Trophoblast cell (in vitro differentiated cells and primary cell): ENCODE measurements around the gene ROR2.

Experiments
- DNase-seq, 2 donors: peaks; one replicate each; pipeline ENCODE4 v3.0.0-alpha.2; 2016
- H2AFZ ChIP-seq: 2 replicates; pipeline ENCODE4 v1.6.1; 2013; ENCODE audit warnings: low read length, moderate library complexity, mild to moderate bottlenecking; ENCODE audit not compliant: insufficient read depth, poor library complexity
- H2AK5ac ChIP-seq: 2 replicates; pipeline ENCODE4 v1.6.1; 2013; ENCODE audit warnings: mild to moderate bottlenecking, low read length
- H2BK120ac ChIP-seq: 2 replicates; pipeline ENCODE4 v1.6.1; 2013; ENCODE audit warnings: low read length, mild to moderate bottlenecking, moderate library complexity; ENCODE audit not compliant: insufficient read depth, poor library complexity
- H2BK12ac ChIP-seq: 2 replicates; pipeline ENCODE4 v1.6.1; 2013; ENCODE audit warnings: mild to moderate bottlenecking, low read length, moderate library complexity
- H2BK5ac ChIP-seq: 2 replicates; pipeline ENCODE4 v1.6.1; 2013; ENCODE audit warnings: low read length, low read depth, moderate library complexity, mild to moderate bottlenecking; ENCODE audit not compliant: poor library complexity
- H3K14ac ChIP-seq: 2 replicates; pipeline ENCODE4 v1.6.1; 2013; ENCODE audit warnings: mild to moderate bottlenecking, low read length
- H3K18ac ChIP-seq: 2 replicates; pipeline ENCODE4 v1.6.1; 2013; ENCODE audit warnings: mild to moderate bottlenecking, low read length
- H3K23ac ChIP-seq: 2 replicates; pipeline ENCODE4 v1.6.1; 2013; ENCODE audit warnings: low read length
- H3K27ac ChIP-seq: 2 replicates; pipeline ENCODE4 v1.5.1; 2013; ENCODE audit warnings: low read depth, mild to moderate bottlenecking, inconsistent platforms, low read length, moderate library complexity
- H3K27me3 ChIP-seq: 2 replicates; pipeline ENCODE4 v1.6.1; 2013; ENCODE audit warnings: inconsistent platforms, mild to moderate bottlenecking, low read length, moderate library complexity; ENCODE audit not compliant: insufficient read depth
- H3K36me3 ChIP-seq, 2 experiments: 1 replicate in 1 of 2; 2 replicates in 1 of 2; pipeline ENCODE4 v1.6.1; 2013; ENCODE audit warnings: low read length in 2 of 2, mild to moderate bottlenecking in 2 of 2, moderate library complexity in 1 of 2; ENCODE audit not compliant: insufficient read depth in 2 of 2, control insufficient read depth in 1 of 2
- H3K4ac ChIP-seq: 2 replicates; pipeline ENCODE4 v1.6.1; 2013; ENCODE audit warnings: low read depth, mild to moderate bottlenecking, low read length, moderate library complexity
- H3K4me1 ChIP-seq, 2 experiments: 1 replicate in 1 of 2; 2 replicates in 1 of 2; pipeline ENCODE4 v1.6.1; 2013; ENCODE audit warnings: low read length in 2 of 2, mild to moderate bottlenecking in 2 of 2, moderate library complexity in 1 of 2; ENCODE audit not compliant: insufficient read depth in 2 of 2, control insufficient read depth in 1 of 2
- H3K4me2 ChIP-seq: 2 replicates; pipeline ENCODE4 v1.6.1; 2013; ENCODE audit warnings: inconsistent platforms, mild to moderate bottlenecking, low read length, moderate library complexity
- H3K4me3 ChIP-seq: 2 replicates; pipeline ENCODE4 v1.5.1; 2013; ENCODE audit warnings: mild to moderate bottlenecking, low read depth, low read length, inconsistent platforms
- H3K79me1 ChIP-seq: one replicate; pipeline ENCODE4 v1.6.1; 2013; ENCODE audit warnings: low read length
- H3K79me2 ChIP-seq: 2 replicates; pipeline ENCODE4 v1.6.1; 2013; ENCODE audit warnings: low read length, mild to moderate bottlenecking; ENCODE audit not compliant: control insufficient read depth, insufficient read depth, poor library complexity
- H3K9ac ChIP-seq: 2 replicates; pipeline ENCODE4 v1.6.1; 2013; ENCODE audit warnings: mild to moderate bottlenecking, low read length
- H3K9me3 ChIP-seq: 2 replicates; pipeline ENCODE4 v1.6.1; 2013; ENCODE audit warnings: low read depth, mild to moderate bottlenecking, control low read depth, inconsistent platforms, low read length; ENCODE audit not compliant: insufficient read depth
- H4K12ac ChIP-seq: 2 replicates; pipeline ENCODE4 v1.6.1; 2013; ENCODE audit warnings: low read depth, mild to moderate bottlenecking, low read length, moderate library complexity
- H4K8ac ChIP-seq: 2 replicates; pipeline ENCODE4 v1.6.1; 2013; ENCODE audit warnings: low read depth, mild to moderate bottlenecking, low read length, moderate library complexity
- H4K91ac ChIP-seq: one replicate; pipeline ENCODE4 v1.6.1; 2013; ENCODE audit warnings: low read depth, mild to moderate bottlenecking, low read length, moderate library complexity
- WGBS: extraction: QIAGEN DNeasy Blood & Tissue Kit; methylation state at CpG from one replicate; pipeline ENCODE4 v1.1.7; 2013; ENCODE audit warnings: missing lambda C conversion rate; ENCODE audit not compliant: insufficient read length, insufficient coverage; ENCODE audit errors: extremely low coverage; 5-methylcytosine and 5-hydroxymethylcytosine counted together

ROR2 gene

GRCh38 chr9:91771027-91771426 lies 179.0 kb downstream of the ROR2 start:
- no peak overlapping the region for H2AFZ ChIP-seq
- H2BK120ac ChIP-seq, result no peak overlapping the region
- H3K79me1 ChIP-seq, result no peaks in the 10 kb centered on the region
- peak; percentile 55 to 60 for DNase-seq
- no peaks in the 10 kb centered on the region for H3K79me2 ChIP-seq
- H4K91ac ChIP-seq, result no peak overlapping the region
- no CpG with 5 or more reads among the region's 8 CpGs for WGBS
- H3K4me1 ChIP-seq, result no peaks in the 10 kb centered on the region
- no peak overlapping the region for H4K8ac ChIP-seq
- H3K9ac ChIP-seq, result no peak overlapping the region
- H3K27ac ChIP-seq, result no peak overlapping the region
- H4K12ac ChIP-seq, result no peak overlapping the region
- no peak overlapping the region for H3K4me3 ChIP-seq
- no peaks in the 10 kb centered on the region for H3K36me3 ChIP-seq
- H3K23ac ChIP-seq, result no peak overlapping the region
- no peak overlapping the region for H3K18ac ChIP-seq
- no peak overlapping the region for H2AK5ac ChIP-seq
- H3K4me2 ChIP-seq, result no peak overlapping the region
- no peak overlapping the region for H2BK5ac ChIP-seq
- H3K4ac ChIP-seq, result no peak overlapping the region
- peaks cover 2% of the 10 kb centered on the region for H3K9me3 ChIP-seq
- no peaks in the 10 kb centered on the region for H3K27me3 ChIP-seq
- no peak overlapping the region for H3K14ac ChIP-seq
- H2BK12ac ChIP-seq, result no peak overlapping the region

DNA sequence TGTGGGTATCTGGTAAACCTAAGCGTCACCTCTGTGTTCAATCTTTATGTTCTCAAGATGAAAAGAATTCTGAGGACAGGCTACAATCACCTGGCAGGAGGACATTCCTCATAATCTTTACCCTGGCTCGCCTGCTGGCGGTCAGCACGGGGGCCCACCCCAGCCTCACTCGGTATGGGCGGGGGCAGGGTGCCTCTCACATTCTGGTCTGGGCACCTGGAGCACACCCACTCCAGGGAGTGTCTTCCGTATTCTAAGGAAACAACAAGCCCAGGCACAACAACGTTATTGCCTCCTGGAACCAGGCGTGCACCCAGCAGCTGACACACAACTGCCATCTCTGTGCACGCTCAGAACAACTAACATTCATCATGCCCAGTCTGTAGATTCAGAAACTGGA lies 179.8 kb downstream of the ROR2 start:
- H3K9me3 ChIP-seq, result peaks cover 4% of the 10 kb centered on the region
- H3K79me2 ChIP-seq, result no peaks in the 10 kb centered on the region
- H3K4ac ChIP-seq, result no peak overlapping the region
- no peak overlapping the region for H2AFZ ChIP-seq
- no peaks in the 10 kb centered on the region for H3K36me3 ChIP-seq
- H3K18ac ChIP-seq, result no peak overlapping the region
- no peak overlapping the region for H2BK12ac ChIP-seq
- no peak overlapping the region for H3K4me2 ChIP-seq
- no peak overlapping the region for H3K27ac ChIP-seq
- H2BK5ac ChIP-seq, result no peak overlapping the region
- no peak for DNase-seq
- H3K14ac ChIP-seq, result no peak overlapping the region
- no CpG with 5 or more reads among the region's 10 CpGs for WGBS
- no peak overlapping the region for H3K9ac ChIP-seq
- H2BK120ac ChIP-seq, result no peak overlapping the region
- H4K91ac ChIP-seq, result no peak overlapping the region
- no peaks in the 10 kb centered on the region for H3K4me1 ChIP-seq
- H4K8ac ChIP-seq, result no peak overlapping the region
- no peaks in the 10 kb centered on the region for H3K27me3 ChIP-seq
- no peak overlapping the region for H3K4me3 ChIP-seq
- no peak overlapping the region for H4K12ac ChIP-seq
- no peak overlapping the region for H3K23ac ChIP-seq
- no peak overlapping the region for H2AK5ac ChIP-seq
- H3K79me1 ChIP-seq, result no peaks in the 10 kb centered on the region

- Histone ChIP-seq H3K27ac (no peak overlapping the region), H2AK5ac (no peak overlapping the region)
Measured at GRCh38 chr9:91768977-91769916, 180.8 kb downstream of the ROR2 start.

DNA sequence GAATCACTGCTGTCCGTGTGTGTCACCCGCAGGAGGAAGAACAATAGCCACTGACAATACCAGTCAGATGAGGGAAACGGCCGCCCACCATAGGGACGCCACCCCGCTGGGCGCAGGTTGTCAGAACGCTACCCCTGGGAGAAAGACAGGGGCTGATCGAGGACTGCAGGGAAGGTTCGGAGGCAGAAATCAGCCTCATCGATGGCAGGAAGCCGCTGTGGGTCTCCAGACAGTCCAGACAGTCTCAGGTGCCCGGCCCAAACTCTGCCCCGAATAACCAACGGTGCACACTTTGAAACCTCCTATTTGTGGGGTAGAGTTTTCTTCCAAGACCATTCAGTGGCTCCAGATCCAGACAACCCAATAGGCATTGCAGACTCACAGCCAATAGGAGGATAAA lies 181.5 kb downstream of the ROR2 start:
- Histone ChIP-seq H3K23ac (no peak overlapping the region), H3K79me2 (no peaks in the 10 kb centered on the region), H3K27ac (no peak overlapping the region), H2BK5ac (no peak overlapping the region), H4K12ac (no peak overlapping the region), H3K4ac (no peak overlapping the region), H3K27me3 (no peaks in the 10 kb centered on the region), H2AK5ac (no peak overlapping the region), H3K9ac (no peak overlapping the region), H4K8ac (no peak overlapping the region), H2AFZ (no peak overlapping the region), H2BK120ac (no peak overlapping the region), H2BK12ac (no peak overlapping the region), H4K91ac (no peak overlapping the region), H3K14ac (no peak overlapping the region), H3K9me3 (peaks cover 4% of the 10 kb centered on the region), H3K4me1 (no peaks in the 10 kb centered on the region), H3K79me1 (no peaks in the 10 kb centered on the region), H3K4me3 (no peak overlapping the region), H3K36me3 (no peaks in the 10 kb centered on the region), H3K18ac (no peak overlapping the region), H3K4me2 (no peak overlapping the region)
- no peak for DNase-seq
- no CpG with 5 or more reads among the region's 15 CpGs for WGBS

More at GRCh38 chr9:91768977-91769916, 180.8 kb downstream of the ROR2 start:
- Histone ChIP-seq H3K4me1 (no peaks in the 10 kb centered on the region), H3K18ac (no peak overlapping the region), H2BK12ac (no peak overlapping the region), H4K91ac (no peak overlapping the region), H3K36me3 (no peaks in the 10 kb centered on the region), H4K8ac (no peak overlapping the region), H3K27me3 (no peaks in the 10 kb centered on the region), H3K4me3 (no peak overlapping the region), H3K4me2 (no peak overlapping the region), H3K79me1 (no peaks in the 10 kb centered on the region), H3K14ac (no peak overlapping the region), H3K9me3 (peaks cover 4% of the 10 kb centered on the region), H3K79me2 (no peaks in the 10 kb centered on the region), H2BK5ac (no peak overlapping the region), H3K4ac (no peak overlapping the region), H2AFZ (no peak overlapping the region), H4K12ac (no peak overlapping the region), H2BK120ac (no peak overlapping the region), H3K23ac (no peak overlapping the region), H3K9ac (no peak overlapping the region)
- no peak for DNase-seq
- no CpG with 5 or more reads among the region's 29 CpGs for WGBS
